ENCODE measurements around the gene SURF4.

SURF4 gene

DNA sequence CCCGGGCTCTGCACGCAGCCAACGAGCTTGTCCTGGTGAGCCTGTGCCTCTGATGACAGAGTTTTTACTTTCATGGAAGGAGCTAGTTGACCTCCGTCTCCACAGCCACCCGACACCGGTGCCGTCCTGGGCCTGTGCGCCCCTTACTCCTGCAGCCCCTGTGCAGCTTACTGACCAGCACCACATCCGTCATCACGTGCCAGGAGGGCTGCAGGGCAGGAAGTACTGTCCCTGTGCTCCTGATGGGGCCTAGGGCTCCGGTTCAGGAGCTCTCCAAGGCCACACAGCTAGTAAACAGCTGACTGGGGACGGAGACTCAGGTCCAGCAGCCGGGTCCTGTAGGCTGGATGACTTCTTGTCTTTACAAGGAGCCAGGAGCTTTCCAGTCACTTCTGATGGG, 10.5 kb upstream of the SURF4 start:
- no peaks in the 10 kb centered on the region for H3K27me3 ChIP-seq (ENCODE audit: control insufficient read depth, low read length)

DNA sequence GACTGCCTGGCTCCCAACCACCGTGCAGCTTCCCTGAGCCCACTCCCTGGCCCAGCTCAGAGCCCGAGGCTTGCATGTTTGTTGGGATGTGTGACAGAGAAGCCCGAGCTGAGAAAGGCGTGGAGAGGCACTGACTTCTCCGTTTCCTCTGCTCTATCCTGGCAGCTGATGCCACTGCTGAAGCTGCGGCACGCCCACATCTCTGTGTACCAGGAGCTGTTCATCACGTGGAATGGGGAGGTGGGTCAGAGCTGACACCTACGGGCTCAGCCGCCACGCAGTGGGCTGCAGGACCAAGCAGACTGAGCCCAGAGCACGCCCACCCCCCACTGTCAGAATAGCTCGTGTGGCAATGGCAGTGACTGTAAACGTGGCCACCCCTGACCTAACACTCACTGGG, 9.6 kb upstream of the SURF4 start:
- Histone ChIP-seq H3K4me3 (ENCODE audit: low read length) (no peak overlapping the region), H3K9me2 (replicated peaks; ENCODE audit: control insufficient read depth, low read length) (no peaks in the 10 kb centered on the region), H3F3A (ENCODE audit: control insufficient read depth, insufficient read depth) (no peaks in the 10 kb centered on the region), H3K36me3 (ENCODE audit: control insufficient read depth, low read length) (no peaks in the 10 kb centered on the region), H4K20me1 (ENCODE audit: control insufficient read depth, insufficient read depth, low read depth, low read length) (no peaks in the 10 kb centered on the region), H3K27me3 (ENCODE audit: control insufficient read depth, low read length) (no peaks in the 10 kb centered on the region), H3K4me2 (ENCODE audit: low read length) (no peak overlapping the region), H3K79me2 (ENCODE audit: control insufficient read depth, low read length) (no peaks in the 10 kb centered on the region), H3K4me1 (ENCODE audit: control insufficient read depth, low read length) (no peaks in the 10 kb centered on the region), H3K9me3 (ENCODE audit: control insufficient read depth, insufficient read depth, low read length) (peaks cover 10% of the 10 kb centered on the region; the same call in 1 of the 2 replicates), H3K27ac (ENCODE audit: low read depth, low read length) (no peak overlapping the region)
- TF ChIP-seq CTCF (IDR thresholded peaks at IDR 0.05; ENCODE audit: low read depth, low read length, poor library complexity, severe bottlenecking): no peak
- no peak for TF ChIP-seq EZH2phosphoT487 (IDR thresholded peaks at IDR 0.05; ENCODE audit: borderline replicate concordance, low read length)

More for the DNA sequence above, 10.5 kb upstream of the SURF4 start:
- Histone ChIP-seq H3K9me2 (replicated peaks; ENCODE audit: control insufficient read depth, low read length) (no peaks in the 10 kb centered on the region), H3F3A (ENCODE audit: control insufficient read depth, insufficient read depth) (no peaks in the 10 kb centered on the region), H3K36me3 (ENCODE audit: control insufficient read depth, low read length) (no peaks in the 10 kb centered on the region), H3K4me2 (ENCODE audit: low read length) (no peak overlapping the region), H3K27ac (ENCODE audit: low read depth, low read length) (no peak overlapping the region), H3K4me1 (ENCODE audit: control insufficient read depth, low read length) (no peaks in the 10 kb centered on the region), H3K79me2 (ENCODE audit: control insufficient read depth, low read length) (no peaks in the 10 kb centered on the region), H4K20me1 (ENCODE audit: control insufficient read depth, insufficient read depth, low read depth, low read length) (no peaks in the 10 kb centered on the region), H3K9me3 (ENCODE audit: control insufficient read depth, insufficient read depth, low read length) (peaks cover 10% of the 10 kb centered on the region; the same call in 1 of the 2 replicates), H3K4me3 (ENCODE audit: low read length) (no peak overlapping the region)
- TF ChIP-seq EZH2phosphoT487 (IDR thresholded peaks at IDR 0.05; ENCODE audit: borderline replicate concordance, low read length) (no peak), CTCF (IDR thresholded peaks at IDR 0.05; ENCODE audit: low read depth, low read length, poor library complexity, severe bottlenecking) (no peak)

DNA sequence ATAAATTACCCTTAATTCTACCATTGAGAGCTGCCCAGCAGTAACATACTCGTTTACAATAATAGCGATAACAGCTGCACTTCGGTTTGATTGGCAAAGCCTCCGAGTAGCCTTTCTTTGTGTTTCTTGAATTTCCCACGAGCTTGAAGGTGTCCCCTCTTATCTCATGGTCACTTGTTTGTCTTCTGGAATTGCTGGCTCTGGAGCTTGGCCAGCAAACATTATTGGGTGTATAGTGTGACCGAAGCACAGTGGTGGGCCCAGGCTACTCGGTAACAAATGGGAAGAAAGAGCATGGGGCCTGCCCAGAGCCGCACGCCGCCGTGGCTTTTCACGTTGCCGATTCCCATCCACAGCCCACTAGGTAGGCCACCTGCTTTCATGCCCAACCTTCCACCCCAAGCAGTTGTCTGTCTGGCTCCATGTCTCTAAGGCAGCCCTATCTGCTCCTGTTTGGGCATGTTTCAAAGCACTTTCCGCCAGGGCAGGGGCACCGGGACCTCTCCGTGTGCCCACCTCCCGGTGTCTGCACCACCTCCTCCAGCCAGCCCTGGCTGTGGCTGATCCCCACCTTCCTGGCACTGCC, 9.0 kb upstream of the SURF4 start:
- Histone ChIP-seq H3K9me2 (replicated peaks; ENCODE audit: control insufficient read depth, low read length) (no peaks in the 10 kb centered on the region), H3K79me2 (ENCODE audit: control insufficient read depth, low read length) (no peaks in the 10 kb centered on the region), H3K27me3 (ENCODE audit: control insufficient read depth, low read length) (no peaks in the 10 kb centered on the region), H3K4me1 (ENCODE audit: control insufficient read depth, low read length) (no peaks in the 10 kb centered on the region), H3K4me3 (ENCODE audit: low read length) (no peak overlapping the region), H3K27ac (ENCODE audit: low read depth, low read length) (no peak overlapping the region), H3K36me3 (ENCODE audit: control insufficient read depth, low read length) (no peaks in the 10 kb centered on the region), H3K4me2 (ENCODE audit: low read length) (no peak overlapping the region), H4K20me1 (ENCODE audit: control insufficient read depth, insufficient read depth, low read depth, low read length) (no peaks in the 10 kb centered on the region), H3F3A (ENCODE audit: control insufficient read depth, insufficient read depth) (no peaks in the 10 kb centered on the region), H3K9me3 (ENCODE audit: control insufficient read depth, insufficient read depth, low read length) (peaks cover 10% of the 10 kb centered on the region; the same call in 1 of the 2 replicates)
- TF ChIP-seq CTCF (IDR thresholded peaks at IDR 0.05; ENCODE audit: low read depth, low read length, poor library complexity, severe bottlenecking): no peak
- TF ChIP-seq EZH2phosphoT487 (IDR thresholded peaks at IDR 0.05; ENCODE audit: borderline replicate concordance, low read length): no peak
